ENCODE measurements around the gene SV2B.

GRCh38 chr15:91243826-91244225 lies 143.8 kb downstream of the SV2B start:
- no peak for TF ChIP-seq POLR2AphosphoS5 (IDR thresholded peaks at IDR 0.05)
- TF ChIP-seq POLR2A (IDR thresholded peaks at IDR 0.05) = no peak
- no peak for TF ChIP-seq CTCF (IDR thresholded peaks at IDR 0.05)
- no peak for TF ChIP-seq EP300 (IDR thresholded peaks at IDR 0.05)

Data from stomach (tissue), 4 donors.